ENCODE results near the gene BEND3.
"Not testable (repeated sequence)": the region's sequence is repeated elsewhere in the genome, so short reads cannot be mapped to it uniquely, and the experiment has no call there.

BEND3 gene

GRCh38 chr6:107121266-107121665 lies 6.0 kb upstream of the BEND3 start:
- no peak for DNase-seq (ENCODE audit: low spot score)

GRCh38 chr6:107120404-107120803 lies 5.1 kb upstream of the BEND3 start:
- no peak for DNase-seq (ENCODE audit: low spot score)

GRCh38 chr6:107118976-107119375 lies 3.7 kb upstream of the BEND3 start:
- no peak for DNase-seq (ENCODE audit: low spot score)

GRCh38 chr6:107118540-107118939 lies 3.2 kb upstream of the BEND3 start:
- not testable (repeated sequence) for DNase-seq (ENCODE audit: low spot score)

- no peak for DNase-seq (ENCODE audit: low spot score)
Measured at GRCh38 chr6:107116931-107117330, 1.6 kb upstream of the BEND3 start.

GRCh38 chr6:107116328-107116892 lies 1.1 kb upstream of the BEND3 start:
- no peak for DNase-seq (ENCODE audit: low spot score)

GRCh38 chr6:107115695-107116327 lies 496 bp upstream of the BEND3 start:
- DNase-seq (ENCODE audit: low spot score), result peak; percentile 26

- peak; percentile 72 for DNase-seq (ENCODE audit: low spot score)
Measured at GRCh38 chr6:107114213-107114925, 946 bp downstream of the BEND3 start.

- DNase-seq (ENCODE audit: low spot score), result no peak
Measured at GRCh38 chr6:107110200-107110599, 5.1 kb downstream of the BEND3 start.

GRCh38 chr6:107108201-107108890 lies 7.0 kb downstream of the BEND3 start:
- no peak for DNase-seq (ENCODE audit: low spot score)

- no peak for DNase-seq (ENCODE audit: low spot score)
Measured at GRCh38 chr6:107107791-107108190, 7.5 kb downstream of the BEND3 start.

- DNase-seq (ENCODE audit: low spot score), result no peak
Measured at GRCh38 chr6:107106165-107106564, 9.2 kb downstream of the BEND3 start.

GRCh38 chr6:107105511-107106116 lies 9.7 kb downstream of the BEND3 start:
- no peak for DNase-seq (ENCODE audit: low spot score)

- no peak for DNase-seq (ENCODE audit: low spot score)
Measured at GRCh38 chr6:107103082-107103481, 12.2 kb downstream of the BEND3 start.

GRCh38 chr6:107102414-107102805 lies 12.9 kb downstream of the BEND3 start:
- DNase-seq (ENCODE audit: low spot score), result no peak

- no peak for DNase-seq (ENCODE audit: low spot score)
Measured at GRCh38 chr6:107101686-107102413, 13.5 kb downstream of the BEND3 start.

- no peak for DNase-seq (ENCODE audit: low spot score)
Measured at GRCh38 chr6:107101211-107101610, 14.1 kb downstream of the BEND3 start.

GRCh38 chr6:107098436-107099307 lies 16.6 kb downstream of the BEND3 start:
- no peak for DNase-seq (ENCODE audit: low spot score)

- DNase-seq (ENCODE audit: low spot score), result not testable (repeated sequence)
Measured at GRCh38 chr6:107084459-107084858, 30.9 kb downstream of the BEND3 start.

GRCh38 chr6:107083921-107084320 lies 31.4 kb downstream of the BEND3 start:
- DNase-seq (ENCODE audit: low spot score), result no peak
